SU-DHL-6 (cell line): ENCODE results near the gene WDR90.

Source experiments
- H2AFZ ChIP-seq: fragments of 200-600 bp; sonication (generic); 2 replicates; pipeline ENCODE4 v1.6.1; 2014; ENCODE audit warnings: low read depth, mild to moderate bottlenecking, moderate library complexity, mixed read lengths, antibody characterized with exemption, low read length; ENCODE audit not compliant: severe bottlenecking
- H3F3A ChIP-seq: fragments of 200-600 bp; shearing (Covaris generic); 2 replicates; pipeline ENCODE4 v1.6.0; 2016; ENCODE audit warnings: antibody characterized with exemption, mild to moderate bottlenecking; ENCODE audit not compliant: insufficient read depth
- H3K27ac ChIP-seq: fragments of 200-600 bp; sonication (generic); 2 replicates; pipeline ENCODE4 v1.5.1; 2016; ENCODE audit warnings: low read depth, mild to moderate bottlenecking, low read length, moderate library complexity, mixed read lengths
- H3K27me3 ChIP-seq: fragments of 200-600 bp; sonication (generic), shearing (Covaris generic); 2 replicates; pipeline ENCODE4 v1.6.0; 2014; ENCODE audit warnings: mild to moderate bottlenecking, low read length
- H3K36me3 ChIP-seq: fragments of 200-600 bp; sonication (generic); 2 replicates; pipeline ENCODE4 v1.6.1; 2014; ENCODE audit warnings: mild to moderate bottlenecking, low read length, mixed read lengths
- H3K4me2 ChIP-seq: fragments of 300-600, 200-600 bp; shearing (Covaris generic), sonication (generic); 2 replicates; pipeline ENCODE4 v1.6.0; 2014; ENCODE audit warnings: low read length, low read depth, mild to moderate bottlenecking; ENCODE audit not compliant: poor library complexity, severe bottlenecking
- H3K4me3 ChIP-seq: fragments of 200-600 bp; sonication (generic); 2 replicates; pipeline ENCODE4 v1.5.1; 2014; ENCODE audit warnings: antibody characterized with exemption, low read length, mild to moderate bottlenecking, mixed read lengths; ENCODE audit not compliant: insufficient read depth, poor library complexity, severe bottlenecking
- H3K79me2 ChIP-seq: fragments of 200-600 bp; sonication (generic); 2 replicates; pipeline ENCODE4 v1.6.1; 2014; ENCODE audit warnings: mild to moderate bottlenecking, low read length, moderate library complexity; ENCODE audit not compliant: insufficient read depth
- H3K9ac ChIP-seq: fragments of 200-600 bp; sonication (generic); 2 replicates; pipeline ENCODE4 v1.7.0; 2014; ENCODE audit warnings: mild to moderate bottlenecking, low read length
- H3K9me2 ChIP-seq: fragments of 200-600 bp; sonication (generic); replicated peaks from 2 replicates; pipeline ENCODE4 v1.6.1; 2014; ENCODE audit warnings: low read length; ENCODE audit not compliant: insufficient read depth
- H3K9me3 ChIP-seq: fragments of 200-600 bp; sonication (generic); 2 replicates; pipeline ENCODE4 v1.6.1; 2014; ENCODE audit warnings: low read length, mixed read lengths; ENCODE audit not compliant: insufficient read depth
- H4K20me1 ChIP-seq: fragments of 200-600 bp; sonication (generic); 2 replicates; pipeline ENCODE4 v1.6.1; 2014; ENCODE audit warnings: low read depth, mild to moderate bottlenecking, antibody characterized with exemption, low read length, moderate library complexity, mixed read lengths
- EZH2phosphoT487 ChIP-seq: fragments of 200-600 bp; sonication (generic), shearing (Covaris generic); conservative IDR thresholded peaks from 2 replicates; pipeline ENCODE4 v1.6.1; 2018; ENCODE audit warnings: mild to moderate bottlenecking, antibody characterized with exemption, low read length, moderate library complexity, mixed read lengths
- TF ChIP-seq, protein P1 (sequence below): fragments of 200-600 bp; sonication (generic); IDR thresholded peaks from one replicate; pipeline ENCODE4 v1.5.1; 2017; ENCODE audit warnings: antibody characterized with exemption, mild to moderate bottlenecking, low read length, moderate library complexity; ENCODE audit not compliant: insufficient read depth, poor library complexity, severe bottlenecking

Gene WDR90

DNA sequence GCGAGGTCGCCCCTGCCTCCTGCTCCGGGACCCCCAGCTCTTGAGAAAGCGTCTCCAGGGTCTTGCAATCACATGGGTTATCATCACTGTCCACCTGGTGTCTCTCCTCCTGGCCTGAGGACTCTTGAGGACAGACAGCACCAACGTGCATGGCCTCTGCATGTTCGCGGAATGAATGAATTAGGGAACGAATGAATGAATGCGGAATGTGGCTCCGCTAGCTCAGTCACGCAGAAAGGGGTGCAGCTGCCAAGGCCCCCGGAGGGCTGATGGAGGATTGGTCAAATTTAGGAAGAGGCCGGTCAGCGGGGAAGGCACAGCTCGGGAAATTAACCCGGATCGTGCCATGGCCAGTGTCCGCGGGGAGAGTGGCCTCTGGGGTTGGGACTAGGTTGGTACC, 53.2 kb downstream of the WDR90 start:
- Histone ChIP-seq H3K27ac (no peak overlapping the region), H3K4me2 (no peak overlapping the region), H3K9me3 (no peaks in the 10 kb centered on the region), H3K4me3 (no peak overlapping the region), H3K79me2 (no peaks in the 10 kb centered on the region), H3K9ac (no peak overlapping the region), H3K9me2 (no peaks in the 10 kb centered on the region), H3F3A (no peaks in the 10 kb centered on the region), H4K20me1 (no peaks in the 10 kb centered on the region), H3K36me3 (no peaks in the 10 kb centered on the region), H3K27me3 (no peaks in the 10 kb centered on the region), H2AFZ (no peak overlapping the region)
- TF ChIP-seq EZH2phosphoT487 = no peak
- TF ChIP-seq, protein P1, sequence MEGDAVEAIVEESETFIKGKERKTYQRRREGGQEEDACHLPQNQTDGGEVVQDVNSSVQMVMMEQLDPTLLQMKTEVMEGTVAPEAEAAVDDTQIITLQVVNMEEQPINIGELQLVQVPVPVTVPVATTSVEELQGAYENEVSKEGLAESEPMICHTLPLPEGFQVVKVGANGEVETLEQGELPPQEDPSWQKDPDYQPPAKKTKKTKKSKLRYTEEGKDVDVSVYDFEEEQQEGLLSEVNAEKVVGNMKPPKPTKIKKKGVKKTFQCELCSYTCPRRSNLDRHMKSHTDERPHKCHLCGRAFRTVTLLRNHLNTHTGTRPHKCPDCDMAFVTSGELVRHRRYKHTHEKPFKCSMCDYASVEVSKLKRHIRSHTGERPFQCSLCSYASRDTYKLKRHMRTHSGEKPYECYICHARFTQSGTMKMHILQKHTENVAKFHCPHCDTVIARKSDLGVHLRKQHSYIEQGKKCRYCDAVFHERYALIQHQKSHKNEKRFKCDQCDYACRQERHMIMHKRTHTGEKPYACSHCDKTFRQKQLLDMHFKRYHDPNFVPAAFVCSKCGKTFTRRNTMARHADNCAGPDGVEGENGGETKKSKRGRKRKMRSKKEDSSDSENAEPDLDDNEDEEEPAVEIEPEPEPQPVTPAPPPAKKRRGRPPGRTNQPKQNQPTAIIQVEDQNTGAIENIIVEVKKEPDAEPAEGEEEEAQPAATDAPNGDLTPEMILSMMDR = no peak

DNA sequence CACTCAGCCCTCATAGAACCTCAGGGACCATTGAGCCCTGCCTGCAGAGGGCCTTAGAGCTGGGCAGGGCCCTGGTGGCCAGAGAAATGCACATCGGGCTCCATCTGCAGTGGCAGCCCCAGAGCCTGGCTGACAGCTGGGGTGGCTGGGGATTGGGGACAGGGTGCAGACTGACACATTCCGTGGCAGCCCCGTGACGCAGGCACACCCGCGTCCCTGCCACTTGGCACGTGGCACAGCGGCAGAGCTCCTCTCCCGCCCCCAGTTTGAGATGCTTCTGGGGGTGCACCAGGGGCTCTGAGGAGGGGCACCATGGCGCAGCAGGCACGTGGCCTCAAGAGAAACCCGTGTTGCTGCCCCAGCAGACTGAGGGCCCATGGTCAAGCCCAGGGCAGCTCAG, 54.2 kb downstream of the WDR90 start:
- no peak overlapping the region for H3K4me2 ChIP-seq
- no peaks in the 10 kb centered on the region for H3K9me2 ChIP-seq
- H3K79me2 ChIP-seq = no peaks in the 10 kb centered on the region
- no peak overlapping the region for H3K27ac ChIP-seq
- H3K9me3 ChIP-seq = no peaks in the 10 kb centered on the region
- no peak overlapping the region for H3K9ac ChIP-seq
- H3K36me3 ChIP-seq = no peaks in the 10 kb centered on the region
- H3K27me3 ChIP-seq = no peaks in the 10 kb centered on the region
- TF ChIP-seq, protein P1 = no peak
- TF ChIP-seq EZH2phosphoT487 = no peak
- no peaks in the 10 kb centered on the region for H3F3A ChIP-seq
- H2AFZ ChIP-seq = no peak overlapping the region
- H4K20me1 ChIP-seq = no peaks in the 10 kb centered on the region
- no peak overlapping the region for H3K4me3 ChIP-seq

DNA sequence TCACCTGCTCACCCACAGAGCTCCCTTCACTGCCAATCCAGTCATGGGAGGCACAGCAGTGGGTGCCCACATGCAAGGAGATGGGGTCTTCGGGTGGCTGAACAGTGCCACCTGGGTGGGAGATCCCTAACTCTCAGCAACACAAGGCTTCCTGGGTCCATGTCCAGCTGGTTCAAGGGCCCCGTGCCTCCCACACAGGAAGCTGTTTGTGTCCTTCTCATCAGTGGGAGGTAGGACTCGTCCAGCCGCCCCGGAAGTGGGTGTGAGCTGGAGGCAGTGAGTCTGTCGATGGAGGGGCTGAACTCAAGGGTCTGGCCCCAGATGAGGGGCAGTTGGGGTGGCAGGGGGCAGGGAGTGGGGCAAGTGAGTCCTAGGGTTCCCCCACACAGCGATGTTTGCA, 54.9 kb downstream of the WDR90 start:
- Histone ChIP-seq H4K20me1 (no peaks in the 10 kb centered on the region), H3K36me3 (no peaks in the 10 kb centered on the region), H3K79me2 (no peaks in the 10 kb centered on the region), H3K9me2 (no peaks in the 10 kb centered on the region), H3K9ac (no peak overlapping the region), H3K4me3 (no peak overlapping the region), H3F3A (no peaks in the 10 kb centered on the region), H3K4me2 (no peak overlapping the region), H3K9me3 (no peaks in the 10 kb centered on the region), H2AFZ (no peak overlapping the region), H3K27me3 (no peaks in the 10 kb centered on the region), H3K27ac (no peak overlapping the region)
- TF ChIP-seq, protein P1 = no peak
- no peak for TF ChIP-seq EZH2phosphoT487
